Endodermal cell (in vitro differentiated cells): ENCODE results near the gene PSMB10. TPM values are rescaled to one million over a fixed set of nuclear protein-coding genes. Genes with fewer than 3 reads are reported as not detected.
A peak's percentile ranks its signal among the peaks of the same experiment; 100 is the strongest.

Experiments used
- DNase-seq: peaks from one replicate; pipeline ENCODE4 v3.0.0-alpha.2; 2017
- H3K27ac ChIP-seq: 2 replicates; pipeline ENCODE4 v1.5.1; 2013; ENCODE audit warnings: mild to moderate bottlenecking, low read depth, low read length, moderate library complexity
- H3K27me3 ChIP-seq: 2 replicates; pipeline ENCODE4 v1.6.1; 2013; ENCODE audit warnings: mild to moderate bottlenecking, low read length, moderate library complexity; ENCODE audit not compliant: insufficient read depth, control insufficient read depth, poor library complexity, severe bottlenecking
- H3K36me3 ChIP-seq: 2 replicates; pipeline ENCODE4 v1.7.0; 2013; ENCODE audit warnings: mild to moderate bottlenecking, low read length, moderate library complexity; ENCODE audit not compliant: control insufficient read depth, insufficient read depth
- H3K4me1 ChIP-seq: one replicate; pipeline ENCODE4 v1.7.0; 2013; ENCODE audit warnings: low read length; ENCODE audit not compliant: control insufficient read depth, insufficient read depth
- H3K4me3 ChIP-seq: 2 replicates; pipeline ENCODE4 v1.5.1; 2013; ENCODE audit warnings: mild to moderate bottlenecking, low read length, moderate library complexity
- H3K9ac ChIP-seq: 2 replicates; pipeline ENCODE4 v1.6.1; 2013; ENCODE audit warnings: mild to moderate bottlenecking, low read length, moderate library complexity; ENCODE audit not compliant: poor library complexity, severe bottlenecking; ENCODE audit errors: extremely low read depth
- H3K9me3 ChIP-seq: 2 replicates; pipeline ENCODE4 v1.6.1; 2013; ENCODE audit warnings: mild to moderate bottlenecking, low read length, moderate library complexity; ENCODE audit not compliant: control insufficient read depth
- H3K27ac Mint-ChIP-seq: 2 replicates; pipeline ENCODE4 v1.8.0; 2020; ENCODE audit warnings: mixed read lengths
- H3K27me3 Mint-ChIP-seq: 2 replicates; pipeline ENCODE4 v1.8.0; 2021; ENCODE audit warnings: mild to moderate bottlenecking, mixed read lengths; ENCODE audit not compliant: insufficient read depth
- H3K36me3 Mint-ChIP-seq: 2 replicates; pipeline ENCODE4 v1.8.0; 2020; ENCODE audit warnings: low read depth, mixed read lengths
- H3K4me1 Mint-ChIP-seq: 2 replicates; pipeline ENCODE4 v1.8.0; 2020; ENCODE audit warnings: mixed read lengths
- H3K4me3 Mint-ChIP-seq: 2 replicates; pipeline ENCODE4 v1.8.0; 2020; ENCODE audit warnings: mild to moderate bottlenecking, moderate library complexity, mixed read lengths
- H3K9me3 Mint-ChIP-seq: 2 replicates; pipeline ENCODE4 v1.8.0; 2020; ENCODE audit warnings: mild to moderate bottlenecking, mixed read lengths
- WGBS, 2 experiments: methylation state at CpG; one replicate each; pipeline versions ENCODE4 v1.1.5 to v1.1.7; 2013; ENCODE audit warnings: missing lambda C conversion rate in 2 of 2, mixed read lengths in 1 of 2; ENCODE audit not compliant: insufficient coverage in 1 of 2, insufficient read length in 1 of 2; 5-methylcytosine and 5-hydroxymethylcytosine counted together
- total RNA-seq, 2 donors: library from RNA; stranded (reverse); fragmentation: NEBNext Ultra II Directional in 1 of 2; extraction: Animal tissue kit (Norgen Biotek cat#: 25700) in 1 of 2; gene quantifications; 2 replicates in 1 of 2; 3 replicates in 1 of 2; pipeline ENCODE4 v1.2.1, GENCODE V29; 2021
- TF ChIP-seq, protein P1 (sequence below): fragments of 200-600 bp; sonication (generic); conservative IDR thresholded peaks from 2 replicates; pipeline ENCODE4 v1.5.0; 2021; ENCODE audit warnings: antibody characterized with exemption, mild to moderate bottlenecking

The PSMB10 gene
- total RNA-seq, 2 donors from 2014 or later: 15.5 to 16.5 TPM

DNA sequence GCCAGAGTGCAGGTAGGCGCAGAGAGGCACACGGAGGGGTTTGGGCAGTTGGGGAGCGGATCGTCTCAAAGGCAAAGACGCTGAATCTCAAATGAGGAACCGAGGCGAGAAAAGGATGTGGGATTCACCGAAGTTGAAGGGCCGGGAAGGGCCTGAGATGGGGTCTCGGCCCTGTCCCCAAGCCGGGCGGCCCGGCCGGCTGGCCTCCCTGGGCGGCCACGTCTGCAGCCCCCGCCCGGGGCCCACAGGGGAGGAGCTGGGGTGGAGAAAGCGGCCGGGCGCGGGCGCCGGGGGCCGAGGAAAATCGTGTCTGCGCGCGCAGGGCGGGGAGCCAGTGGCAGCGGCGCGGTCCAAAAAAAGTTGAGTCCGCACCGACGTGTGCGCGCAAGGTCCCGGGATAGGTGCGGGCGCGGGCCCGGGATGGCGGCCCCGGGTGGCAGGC is 31.3 kb upstream of the PSMB10 start:
- H3K36me3 Mint-ChIP-seq: peaks cover 2% of the 10 kb centered on the region

GRCh38 chr16:67967183-67967957 is 30.7 kb upstream of the PSMB10 start:
- WGBS, 2 experiments: 41 to 59% methylated on average over 9 to 18 of the region's 18 CpGs
- Histone ChIP-seq H3K27ac (no peak overlapping the region), H3K9me3 (no peaks in the 10 kb centered on the region), H3K36me3 (peaks cover 14% of the 10 kb centered on the region), H3K4me3 (peak overlapping the region; percentile 95), H3K9ac (peak overlapping the region; percentile 76), H3K27me3 (no peaks in the 10 kb centered on the region), H3K4me1 (peaks cover 16% of the 10 kb centered on the region)
- no peaks in the 10 kb centered on the region for H3K9me3 Mint-ChIP-seq
- DNase-seq: peak; percentile 70
- peaks cover 15% of the 10 kb centered on the region for H3K27me3 Mint-ChIP-seq
- peaks cover 8% of the 10 kb centered on the region for H3K36me3 Mint-ChIP-seq
- peaks cover 21% of the 10 kb centered on the region for H3K4me1 Mint-ChIP-seq
- TF ChIP-seq, protein P1, sequence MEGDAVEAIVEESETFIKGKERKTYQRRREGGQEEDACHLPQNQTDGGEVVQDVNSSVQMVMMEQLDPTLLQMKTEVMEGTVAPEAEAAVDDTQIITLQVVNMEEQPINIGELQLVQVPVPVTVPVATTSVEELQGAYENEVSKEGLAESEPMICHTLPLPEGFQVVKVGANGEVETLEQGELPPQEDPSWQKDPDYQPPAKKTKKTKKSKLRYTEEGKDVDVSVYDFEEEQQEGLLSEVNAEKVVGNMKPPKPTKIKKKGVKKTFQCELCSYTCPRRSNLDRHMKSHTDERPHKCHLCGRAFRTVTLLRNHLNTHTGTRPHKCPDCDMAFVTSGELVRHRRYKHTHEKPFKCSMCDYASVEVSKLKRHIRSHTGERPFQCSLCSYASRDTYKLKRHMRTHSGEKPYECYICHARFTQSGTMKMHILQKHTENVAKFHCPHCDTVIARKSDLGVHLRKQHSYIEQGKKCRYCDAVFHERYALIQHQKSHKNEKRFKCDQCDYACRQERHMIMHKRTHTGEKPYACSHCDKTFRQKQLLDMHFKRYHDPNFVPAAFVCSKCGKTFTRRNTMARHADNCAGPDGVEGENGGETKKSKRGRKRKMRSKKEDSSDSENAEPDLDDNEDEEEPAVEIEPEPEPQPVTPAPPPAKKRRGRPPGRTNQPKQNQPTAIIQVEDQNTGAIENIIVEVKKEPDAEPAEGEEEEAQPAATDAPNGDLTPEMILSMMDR: no peak
- H3K4me3 Mint-ChIP-seq: peak overlapping the region; percentile 81
- peak overlapping the region; percentile 81 for H3K27ac Mint-ChIP-seq

More for the DNA sequence above, 31.3 kb upstream of the PSMB10 start:
- H3K27ac Mint-ChIP-seq: peak overlapping the region; percentile 81
- peaks cover 21% of the 10 kb centered on the region for H3K4me1 Mint-ChIP-seq
- peaks cover 15% of the 10 kb centered on the region for H3K27me3 Mint-ChIP-seq
- Histone ChIP-seq H3K9ac (peak overlapping the region; percentile 76), H3K4me1 (peaks cover 16% of the 10 kb centered on the region), H3K27ac (no peak overlapping the region), H3K9me3 (no peaks in the 10 kb centered on the region), H3K4me3 (peak overlapping the region; percentile 95), H3K36me3 (peaks cover 9% of the 10 kb centered on the region), H3K27me3 (no peaks in the 10 kb centered on the region)
- H3K9me3 Mint-ChIP-seq: no peaks in the 10 kb centered on the region
- peak overlapping the region; percentile 81 for H3K4me3 Mint-ChIP-seq
- peak; percentile 67 for DNase-seq
- TF ChIP-seq, protein P1: no peak
- WGBS, 2 experiments: 2% methylated on average over 28 to 45 of the region's 45 CpGs

DNA sequence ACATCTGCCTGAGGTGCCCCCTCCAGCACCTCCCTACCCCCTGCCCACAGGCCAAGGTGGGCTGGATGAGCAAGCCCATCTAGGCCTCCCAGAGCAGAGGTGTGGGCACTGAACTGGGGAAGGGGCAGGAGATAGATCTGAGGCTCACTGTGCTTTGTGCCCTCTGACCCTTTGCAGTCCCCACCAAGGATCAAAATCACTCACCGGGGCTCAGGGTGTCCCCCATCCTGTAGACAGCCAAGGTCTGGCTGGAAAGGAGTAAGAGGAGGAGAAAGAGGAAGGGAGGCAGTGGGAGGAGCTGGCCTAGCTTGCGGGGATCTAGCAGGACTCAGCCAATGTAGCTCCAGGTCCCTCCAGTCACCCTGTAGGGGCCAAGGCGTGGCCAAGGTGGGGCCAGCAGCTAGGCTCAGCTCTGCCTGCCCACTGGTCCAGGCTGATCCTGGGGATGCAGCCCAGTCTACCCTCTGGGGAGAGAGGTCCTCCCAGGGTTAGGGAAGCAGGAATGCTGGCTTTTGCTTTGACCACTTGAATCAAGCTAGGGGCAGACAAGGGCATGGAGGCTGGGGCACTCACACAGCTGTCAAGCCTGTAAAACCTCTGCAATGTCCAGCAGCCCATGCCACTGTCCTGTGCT is 30.0 kb upstream of the PSMB10 start:
- Mint-ChIP-seq H3K27me3 (peaks cover 15% of the 10 kb centered on the region), H3K4me1 (peaks cover 21% of the 10 kb centered on the region), H3K27ac (no peak overlapping the region), H3K4me3 (peak overlapping the region; percentile 81), H3K36me3 (peaks cover 14% of the 10 kb centered on the region), H3K9me3 (no peaks in the 10 kb centered on the region)
- DNase-seq: peak; percentile 84
- Histone ChIP-seq H3K9me3 (no peaks in the 10 kb centered on the region), H3K36me3 (peaks cover 20% of the 10 kb centered on the region), H3K9ac (no peak overlapping the region), H3K4me3 (peak overlapping the region; percentile 95), H3K27ac (no peak overlapping the region), H3K27me3 (no peaks in the 10 kb centered on the region), H3K4me1 (peaks cover 16% of the 10 kb centered on the region)
- TF ChIP-seq, protein P1: no peak
- 75 to 77% methylated on average over 1 to 3 of the region's 3 CpGs for WGBS, 2 experiments
